Thyroid gland (tissue), 4 donors: ENCODE results near the gene SEMA3A.

Source experiments
- CTCF ChIP-seq, 6 experiments: fragments of 200-600 bp in 3 of 6; fragments of 450-650 bp in 3 of 6; sonication (generic) in 3 of 6; IDR thresholded peaks; one replicate each; pipeline ENCODE4 v1.5.1; 2016 to 2019; ENCODE audit warnings: antibody characterized with exemption in 6 of 6, mild to moderate bottlenecking in 2 of 6, inconsistent platforms in 1 of 6, moderate library complexity in 1 of 6
- POLR2A ChIP-seq, 2 donors: fragments of 450-650 bp; IDR thresholded peaks; one replicate each; pipeline ENCODE4 v1.6.1; 2017; ENCODE audit warnings: antibody characterized with exemption in 2 of 2, mild to moderate bottlenecking in 2 of 2, moderate library complexity in 1 of 2

- TF ChIP-seq CTCF (IDR thresholded peaks at IDR 0.05), result no peak
- TF ChIP-seq POLR2A (IDR thresholded peaks at IDR 0.05), result no peak
Observed at GRCh38 chr7:84195295-84196060, 889 bp upstream of the SEMA3A start.
